ENCODE data around the gene PARVB. TPM values are rescaled to one million over a fixed set of nuclear protein-coding genes. Genes with fewer than 3 reads are reported as not detected.

PARVB gene
- total RNA-seq, 1 donor from 2014 or later, result 79.9 TPM

DNA sequence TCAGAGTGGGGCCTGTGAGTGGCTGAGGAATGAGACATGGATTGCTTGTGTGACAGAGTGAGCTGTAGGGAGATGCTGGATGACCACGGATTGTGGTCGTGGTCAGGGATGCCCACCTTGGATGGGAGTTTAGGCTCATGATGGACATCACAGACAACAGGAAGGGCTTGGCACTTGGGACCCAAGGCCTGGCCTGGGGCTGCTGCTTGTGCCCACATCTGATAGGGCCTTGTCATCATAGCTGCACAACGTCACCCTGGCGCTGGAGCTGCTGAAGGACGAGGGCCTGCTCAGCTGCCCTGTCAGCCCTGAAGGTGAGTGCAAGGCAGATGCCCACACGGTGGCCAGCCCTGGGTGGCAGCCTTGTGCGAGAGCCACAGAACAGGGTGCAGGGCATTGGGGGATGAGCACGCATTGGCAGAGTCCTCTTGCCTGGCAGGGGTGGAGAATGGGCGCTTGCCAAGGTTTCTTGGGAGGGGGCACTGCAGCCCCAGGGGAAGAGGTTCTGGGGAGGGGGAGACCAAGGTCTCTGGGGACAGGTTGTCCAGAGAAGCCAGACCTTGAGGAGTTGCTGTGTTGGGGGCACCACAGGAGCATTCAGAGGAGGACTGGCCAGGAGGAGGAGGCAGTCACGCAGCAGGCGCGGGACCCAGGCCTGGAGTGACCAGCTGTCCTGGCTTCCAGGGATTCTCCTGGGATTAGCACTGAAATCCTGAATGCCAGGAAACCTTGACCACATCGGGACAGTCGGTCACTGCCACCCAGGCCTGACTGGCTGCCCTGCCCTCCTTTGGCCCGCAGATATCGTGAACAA is 181.6 kb downstream of the PARVB start:
- DNase-seq (ENCODE audit: low read depth), result no peak
- TF ChIP-seq, protein P1, sequence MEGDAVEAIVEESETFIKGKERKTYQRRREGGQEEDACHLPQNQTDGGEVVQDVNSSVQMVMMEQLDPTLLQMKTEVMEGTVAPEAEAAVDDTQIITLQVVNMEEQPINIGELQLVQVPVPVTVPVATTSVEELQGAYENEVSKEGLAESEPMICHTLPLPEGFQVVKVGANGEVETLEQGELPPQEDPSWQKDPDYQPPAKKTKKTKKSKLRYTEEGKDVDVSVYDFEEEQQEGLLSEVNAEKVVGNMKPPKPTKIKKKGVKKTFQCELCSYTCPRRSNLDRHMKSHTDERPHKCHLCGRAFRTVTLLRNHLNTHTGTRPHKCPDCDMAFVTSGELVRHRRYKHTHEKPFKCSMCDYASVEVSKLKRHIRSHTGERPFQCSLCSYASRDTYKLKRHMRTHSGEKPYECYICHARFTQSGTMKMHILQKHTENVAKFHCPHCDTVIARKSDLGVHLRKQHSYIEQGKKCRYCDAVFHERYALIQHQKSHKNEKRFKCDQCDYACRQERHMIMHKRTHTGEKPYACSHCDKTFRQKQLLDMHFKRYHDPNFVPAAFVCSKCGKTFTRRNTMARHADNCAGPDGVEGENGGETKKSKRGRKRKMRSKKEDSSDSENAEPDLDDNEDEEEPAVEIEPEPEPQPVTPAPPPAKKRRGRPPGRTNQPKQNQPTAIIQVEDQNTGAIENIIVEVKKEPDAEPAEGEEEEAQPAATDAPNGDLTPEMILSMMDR (conservative IDR thresholded peaks at IDR 0.05; ENCODE audit: low read depth, low read length), result no peak

DNA sequence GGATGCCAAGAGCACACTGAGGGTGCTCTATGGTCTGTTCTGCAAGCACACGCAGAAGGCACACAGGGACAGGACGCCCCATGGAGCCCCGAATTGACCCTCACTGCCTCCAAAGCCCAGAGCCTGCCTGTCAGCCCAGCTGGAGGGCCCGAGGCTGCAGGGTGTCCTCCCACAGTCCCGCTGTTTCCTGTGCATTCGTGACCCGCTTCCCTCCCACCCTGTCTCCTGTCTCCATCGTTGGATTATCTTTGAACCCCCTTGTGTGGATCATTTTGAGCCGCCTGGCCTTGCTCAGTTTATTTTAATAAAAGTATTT is 182.2 kb downstream of the PARVB start:
- no peak for DNase-seq (ENCODE audit: low read depth)
- H3K4me3 ChIP-seq (ENCODE audit: low read depth, low read length), result no peak overlapping the region
- TF ChIP-seq, protein P1 (conservative IDR thresholded peaks at IDR 0.05; ENCODE audit: low read depth, low read length), result no peak

More for the DNA sequence above, 181.6 kb downstream of the PARVB start:
- H3K4me3 ChIP-seq (ENCODE audit: low read depth, low read length), result no peak overlapping the region

DNA sequence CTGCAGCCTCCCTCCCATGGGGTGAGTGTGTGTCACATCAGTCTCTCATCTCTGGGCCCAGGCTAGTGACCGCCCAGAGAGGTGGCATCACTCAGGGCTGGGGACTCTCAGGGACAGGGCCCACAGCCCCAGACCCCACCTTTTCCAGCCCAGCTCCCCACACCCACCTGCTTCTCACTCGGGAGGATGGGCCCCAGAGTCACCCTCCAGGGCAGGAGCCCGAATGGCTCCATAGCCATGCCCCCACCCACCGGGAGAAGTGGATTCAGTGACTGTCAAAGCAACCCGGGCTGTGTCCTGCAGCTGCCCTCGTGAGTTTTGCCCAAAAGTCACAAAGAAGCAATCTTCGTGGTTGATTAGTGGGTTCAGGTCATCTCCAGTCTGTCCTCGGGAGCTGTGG is 182.6 kb downstream of the PARVB start:
- no peak for DNase-seq (ENCODE audit: low read depth)
- no peak overlapping the region for H3K4me3 ChIP-seq (ENCODE audit: low read depth, low read length)
- TF ChIP-seq, protein P1 (conservative IDR thresholded peaks at IDR 0.05; ENCODE audit: low read depth, low read length), result no peak

DNA sequence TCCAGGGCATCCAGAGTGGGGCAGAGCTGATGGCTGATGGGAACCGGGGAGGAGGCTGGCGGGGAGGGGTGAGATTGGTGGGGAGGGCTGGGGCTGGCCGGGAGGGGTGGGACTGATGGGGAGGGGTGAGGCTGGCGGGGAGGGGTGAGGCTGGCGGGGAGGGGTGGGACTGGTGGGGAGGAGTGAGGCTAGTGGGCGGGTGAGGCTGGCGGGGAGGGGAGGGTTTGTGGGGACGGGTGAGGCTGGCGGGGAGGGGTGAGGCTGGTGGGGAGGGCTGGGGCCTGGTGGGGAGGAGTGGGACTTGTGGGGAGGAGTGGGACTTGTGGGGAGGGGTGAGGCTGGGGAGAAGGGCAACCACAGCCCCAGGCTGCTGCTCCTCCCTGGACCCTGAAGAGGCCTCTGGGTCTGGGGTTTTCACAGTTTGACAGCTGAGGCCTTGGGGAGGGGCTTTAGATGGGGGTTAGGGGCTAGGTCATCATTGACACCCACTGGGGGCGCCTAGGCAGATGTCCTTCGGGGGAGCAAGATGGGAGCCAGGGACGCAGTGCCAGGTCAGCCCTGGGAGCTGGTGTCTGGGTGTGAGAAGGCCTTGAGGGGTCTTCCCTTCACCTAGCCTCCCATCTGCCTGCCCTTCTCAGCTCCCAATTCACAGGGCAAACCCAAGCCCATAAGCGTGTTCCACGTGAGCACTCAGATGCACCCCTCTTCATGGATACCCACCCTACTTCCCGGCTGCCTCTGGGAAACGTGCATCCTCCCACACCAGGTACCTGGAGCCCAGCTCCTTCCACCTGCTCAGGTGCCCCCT is 183.3 kb downstream of the PARVB start:
- TF ChIP-seq, protein P1 (conservative IDR thresholded peaks at IDR 0.05; ENCODE audit: low read depth, low read length), result no peak
- no peak overlapping the region for H3K4me3 ChIP-seq (ENCODE audit: low read depth, low read length)
- no peak for DNase-seq (ENCODE audit: low read depth)

DNA sequence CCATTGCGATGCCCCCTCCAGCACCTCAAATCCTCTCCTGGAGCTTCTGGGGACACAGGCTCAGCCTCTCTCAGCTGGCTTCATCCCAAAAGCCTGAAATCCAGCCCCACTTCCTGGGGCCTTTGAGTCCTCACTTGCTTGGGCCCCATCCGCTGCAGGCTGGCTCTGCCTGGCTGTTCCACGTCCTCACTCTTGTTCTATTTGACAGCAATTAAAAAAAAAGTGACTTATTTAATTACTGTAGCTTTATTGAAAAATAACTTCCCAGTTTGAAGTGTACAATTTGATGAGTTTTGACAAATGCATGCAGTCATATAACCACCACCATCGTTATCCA is 183.8 kb downstream of the PARVB start:
- TF ChIP-seq, protein P1 (conservative IDR thresholded peaks at IDR 0.05; ENCODE audit: low read depth, low read length), result no peak
- no peak overlapping the region for H3K4me3 ChIP-seq (ENCODE audit: low read depth, low read length)
- no peak for DNase-seq (ENCODE audit: low read depth)

DNA sequence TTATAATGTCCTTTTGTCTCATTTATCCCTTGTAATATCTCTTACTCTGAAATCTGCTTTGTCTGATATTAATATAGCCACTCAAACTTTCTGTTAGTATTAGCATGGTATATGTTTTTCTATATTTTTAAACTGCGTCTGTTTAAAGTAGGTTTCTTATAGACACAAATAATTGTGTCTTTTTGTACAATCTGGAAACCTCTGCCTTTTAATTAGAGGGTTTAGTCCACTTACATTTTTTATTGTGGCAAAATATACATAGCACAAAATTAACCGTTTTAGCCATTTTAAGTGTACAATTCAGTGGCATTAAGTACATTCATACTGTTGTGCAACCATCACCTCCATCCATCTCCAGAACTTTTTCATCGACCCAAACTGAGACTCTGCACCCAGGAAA is 185.2 kb downstream of the PARVB start:
- TF ChIP-seq, protein P1 (conservative IDR thresholded peaks at IDR 0.05; ENCODE audit: low read depth, low read length), result no peak
- no peak for DNase-seq (ENCODE audit: low read depth)
- no peak overlapping the region for H3K4me3 ChIP-seq (ENCODE audit: low read depth, low read length)

Measured in epithelial cell of proximal tubule (primary cell).